NCI-H345 treated with DMSO at 0.1 percent for 48 hours (cell line): Measurements from ENCODE around the gene NSD2.

Experiments
- DNase-seq: peaks from one replicate; lab custom pipeline; 2025; ENCODE audit not compliant: unreplicated experiment; lab: John Stamatoyannopoulos, UW

Gene NSD2

DNA sequence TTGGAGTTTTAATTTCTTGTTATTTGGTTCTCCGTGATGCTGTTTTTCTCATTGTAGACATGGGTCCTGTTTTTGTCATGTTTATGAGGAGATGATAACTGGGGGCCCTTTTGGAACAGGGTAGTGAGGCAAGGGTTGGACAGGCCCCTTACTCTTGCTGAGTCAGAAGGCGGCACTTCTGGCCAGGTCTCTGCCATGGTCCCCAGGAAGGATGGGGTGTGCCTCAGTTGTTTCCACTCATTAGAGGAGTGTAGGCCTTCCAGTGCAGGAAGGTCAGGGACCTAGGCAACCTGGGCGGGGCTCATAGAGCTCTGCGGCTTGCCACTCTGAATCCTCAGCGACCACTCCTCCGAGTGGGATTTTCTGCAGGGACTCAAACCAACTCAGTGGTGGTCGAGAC is 69.4 kb downstream of the NSD2 start:
- DNase-seq: no peak

DNA sequence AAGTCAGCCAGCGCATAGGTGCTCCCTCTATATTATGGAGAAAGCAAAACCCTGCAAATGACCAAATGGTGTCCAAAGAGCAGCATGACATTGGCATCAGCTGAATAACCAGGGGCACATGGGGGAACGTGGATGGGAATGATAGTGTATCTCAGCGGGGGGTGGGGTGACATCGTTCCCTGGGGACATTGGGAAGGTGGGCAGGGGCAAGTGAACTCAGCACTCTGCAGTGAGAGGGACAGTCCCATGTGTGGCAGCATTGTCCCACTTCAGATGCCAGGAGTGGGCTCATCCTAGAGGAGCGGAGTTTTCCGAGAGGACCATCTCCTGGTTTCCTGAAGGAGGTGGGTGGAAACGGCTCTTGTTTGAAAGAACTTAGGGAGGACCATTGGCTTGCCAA is 72.7 kb downstream of the NSD2 start:
- no peak for DNase-seq

DNA sequence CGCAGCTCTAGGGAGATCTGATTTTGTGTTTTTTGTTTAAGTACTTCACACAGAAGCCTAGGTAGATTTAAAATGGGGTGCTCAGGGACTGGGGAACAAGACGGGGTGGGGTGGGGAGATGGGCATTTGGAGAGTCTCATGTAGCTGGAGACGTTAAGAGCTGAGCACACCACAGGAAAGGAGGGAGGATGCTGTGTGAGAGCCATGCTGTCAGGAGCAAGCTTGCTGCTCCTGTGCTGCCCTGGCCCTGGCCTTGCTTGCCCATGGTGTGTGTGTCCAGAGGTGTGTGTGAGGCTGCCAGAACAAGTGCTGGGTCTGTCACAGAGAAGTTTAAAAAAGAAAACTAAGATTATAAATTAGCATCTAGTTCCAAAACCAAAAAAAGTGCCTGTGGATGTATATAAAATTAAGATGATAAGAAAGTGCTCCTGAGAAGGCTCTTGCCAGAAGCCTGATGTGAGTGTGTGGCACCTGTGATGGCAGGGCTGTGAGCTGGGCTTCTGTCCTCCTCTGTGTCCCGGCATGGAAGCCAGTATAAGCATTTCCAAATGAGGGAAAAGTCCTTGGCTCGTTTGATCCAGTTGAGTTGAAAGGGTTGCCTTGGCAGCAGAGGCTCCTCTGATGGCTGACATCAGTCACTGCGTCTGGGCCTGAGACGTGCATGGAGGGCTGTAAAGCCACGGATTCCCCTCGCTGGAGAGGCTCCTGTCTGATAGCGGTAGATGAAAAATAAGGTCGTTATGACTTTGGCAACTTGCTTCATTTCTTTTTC is 74.1 kb downstream of the NSD2 start:
- no peak for DNase-seq

DNA sequence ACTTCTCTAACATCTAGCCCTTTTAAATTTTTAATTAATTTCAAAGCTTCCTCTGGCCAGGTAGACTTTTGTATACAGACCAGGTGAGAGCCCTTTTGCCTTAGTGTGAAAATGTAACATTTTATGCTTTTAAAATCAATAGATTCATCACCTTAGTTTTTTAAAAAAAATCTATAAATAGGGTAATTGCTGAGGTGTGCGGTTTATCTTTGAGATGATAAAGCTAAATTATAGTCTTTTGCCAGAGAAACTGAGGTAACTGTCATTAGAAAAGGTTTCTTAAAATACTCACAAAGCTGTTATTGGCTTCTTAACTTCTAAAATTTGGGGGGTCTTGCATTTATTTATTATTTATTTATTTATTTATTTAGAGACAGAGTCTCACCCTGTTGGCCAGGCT is 74.7 kb downstream of the NSD2 start:
- no peak for DNase-seq

DNA sequence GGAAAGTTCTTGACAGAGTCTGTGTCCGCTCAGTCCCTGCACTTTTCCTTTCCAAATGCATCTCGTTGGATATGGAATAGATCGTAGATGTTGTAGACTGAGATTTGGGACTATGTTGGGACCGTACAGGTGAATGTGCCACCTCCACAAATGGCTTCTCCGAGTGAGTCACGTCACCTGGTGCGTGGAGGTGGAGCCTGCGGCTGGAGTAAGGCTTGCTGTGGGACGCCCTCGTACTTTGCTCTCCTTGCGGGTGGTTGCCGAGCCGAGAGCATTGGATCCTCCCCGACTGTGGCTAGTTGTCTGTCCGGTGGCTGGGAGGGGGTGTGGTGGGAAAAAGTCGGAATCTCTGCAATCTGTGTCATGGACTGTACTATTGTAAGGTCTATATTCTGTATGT is 77.0 kb downstream of the NSD2 start:
- no peak for DNase-seq

DNA sequence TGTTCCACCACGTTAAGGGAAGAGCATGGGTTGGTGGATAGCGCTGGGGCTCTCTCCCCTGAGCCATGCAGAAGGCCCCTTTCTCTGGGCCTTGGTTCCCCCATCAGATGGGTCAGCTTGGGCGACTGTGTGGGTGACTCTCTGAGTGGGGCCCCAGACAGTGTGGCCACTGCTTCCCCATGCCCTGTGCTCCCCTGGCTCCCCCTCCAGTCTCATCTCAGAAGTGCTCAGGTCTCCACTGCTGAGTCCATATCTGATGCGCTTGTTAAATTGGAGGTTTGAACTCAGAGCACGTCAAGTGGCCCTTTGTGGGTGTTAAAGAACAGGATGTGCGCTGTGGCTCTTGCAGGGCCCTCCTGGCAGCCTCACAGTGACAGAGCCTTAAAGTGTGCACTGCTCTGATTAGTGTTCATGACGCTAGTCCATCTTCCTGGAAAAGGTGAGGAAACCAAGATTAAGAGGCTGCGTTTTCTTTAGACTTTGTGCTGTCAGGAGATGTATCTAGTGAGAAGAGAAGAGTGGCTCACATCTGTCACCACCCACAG is 77.8 kb downstream of the NSD2 start:
- DNase-seq: no peak

DNA sequence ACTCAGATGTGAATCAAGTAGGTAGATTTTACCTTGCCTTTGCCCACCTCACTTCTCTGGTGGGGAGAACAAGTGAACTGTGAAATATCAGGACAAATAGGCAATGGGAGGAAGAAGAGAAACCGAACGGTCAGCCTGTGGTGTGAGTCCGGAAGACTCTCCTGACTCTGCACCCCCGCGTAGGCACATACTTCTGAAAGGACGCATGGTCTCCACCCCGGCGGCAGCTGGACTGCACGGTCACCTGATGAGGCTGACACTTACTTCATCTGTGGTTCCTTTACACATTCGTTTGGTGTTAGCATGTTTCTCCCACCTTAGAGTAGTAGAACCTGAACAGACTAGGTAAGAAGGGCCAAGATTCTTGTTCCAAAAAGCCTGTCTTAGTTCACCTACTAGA is 79.2 kb downstream of the NSD2 start:
- DNase-seq: no peak

DNA sequence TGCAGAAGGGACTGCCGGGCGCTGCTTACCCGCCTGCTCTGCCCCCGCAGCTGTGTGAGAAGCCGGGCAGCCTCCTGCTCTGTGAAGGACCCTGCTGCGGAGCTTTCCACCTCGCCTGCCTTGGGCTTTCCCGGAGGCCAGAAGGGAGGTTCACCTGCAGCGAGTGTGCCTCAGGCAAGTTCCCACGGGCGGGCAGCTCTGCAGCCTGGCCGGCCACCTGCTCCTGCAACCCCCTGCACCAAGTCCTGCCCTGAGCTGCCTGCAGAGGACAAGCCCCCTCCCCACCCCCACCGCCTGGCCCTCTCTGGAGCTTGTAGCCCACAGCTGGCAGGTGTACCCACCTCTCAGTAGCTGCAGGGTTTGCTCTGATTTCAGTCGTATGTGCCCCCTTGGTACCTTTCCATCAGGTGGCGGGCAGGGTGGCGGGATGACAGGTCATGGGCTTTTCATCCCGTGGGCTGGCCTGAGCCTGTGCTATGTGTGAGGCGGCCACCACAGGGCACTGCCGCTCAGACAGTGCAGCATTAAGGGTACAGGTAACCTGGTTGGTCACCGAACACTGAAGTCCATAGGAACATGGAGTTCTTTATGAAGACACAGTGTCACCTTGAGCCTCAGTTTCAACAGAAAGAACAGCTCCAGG is 81.0 kb downstream of the NSD2 start:
- DNase-seq: no peak

DNA sequence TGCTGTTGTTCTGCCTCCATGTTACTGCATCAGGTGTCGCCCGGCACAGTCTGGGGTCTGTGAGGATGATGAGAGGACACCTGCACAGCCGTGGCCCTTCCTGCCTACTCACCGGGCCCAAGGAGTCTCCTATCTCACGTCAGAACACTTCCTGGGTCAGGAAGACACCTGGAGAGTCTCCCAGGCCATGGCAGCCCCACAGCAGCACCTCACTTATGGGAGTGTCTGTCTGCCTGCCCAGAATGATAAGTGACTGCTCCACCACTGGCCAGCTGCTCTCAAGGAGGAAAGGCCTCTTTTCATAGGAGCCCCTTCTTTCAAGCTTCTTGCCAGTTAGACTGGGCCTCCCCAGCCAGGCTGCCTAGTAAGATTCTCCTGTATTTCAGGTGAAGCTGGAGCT is 81.5 kb downstream of the NSD2 start:
- no peak for DNase-seq

DNA sequence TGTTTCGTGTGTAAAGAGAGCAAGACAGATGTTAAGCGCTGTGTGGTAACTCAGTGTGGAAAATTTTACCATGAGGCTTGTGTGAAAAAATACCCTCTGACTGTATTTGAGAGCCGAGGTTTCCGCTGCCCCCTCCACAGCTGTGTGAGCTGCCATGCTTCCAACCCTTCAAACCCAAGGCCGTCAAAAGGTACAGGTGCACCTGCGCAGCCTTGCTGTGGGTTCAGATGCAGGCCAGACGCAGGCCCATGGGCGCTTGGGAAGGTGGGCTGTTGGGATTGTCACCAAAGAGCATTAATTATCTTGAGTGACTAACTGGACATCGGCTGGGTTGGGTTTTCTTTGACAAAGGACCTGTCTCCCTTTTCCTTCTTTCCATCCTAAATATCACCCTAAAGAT is 82.1 kb downstream of the NSD2 start:
- no peak for DNase-seq

DNA sequence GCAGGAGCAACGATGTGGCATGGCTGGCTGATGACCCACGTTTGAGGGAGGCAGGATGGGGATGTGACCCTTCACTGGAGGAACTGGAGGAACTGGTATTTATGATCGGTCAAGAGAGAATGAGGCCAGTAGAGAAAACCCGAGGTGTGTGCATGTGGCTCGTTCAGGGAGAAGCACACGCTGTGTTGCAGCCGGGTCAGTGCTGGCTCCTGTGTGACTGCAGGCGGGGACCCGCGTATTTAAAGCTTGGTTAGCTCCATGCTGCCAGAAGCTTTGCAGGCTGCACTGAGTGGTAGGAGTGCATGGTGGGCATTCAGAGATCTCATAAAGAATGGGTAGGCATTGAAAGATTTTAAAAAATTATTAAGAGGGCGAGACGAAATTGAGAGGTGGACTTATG is 85.4 kb downstream of the NSD2 start:
- no peak for DNase-seq

DNA sequence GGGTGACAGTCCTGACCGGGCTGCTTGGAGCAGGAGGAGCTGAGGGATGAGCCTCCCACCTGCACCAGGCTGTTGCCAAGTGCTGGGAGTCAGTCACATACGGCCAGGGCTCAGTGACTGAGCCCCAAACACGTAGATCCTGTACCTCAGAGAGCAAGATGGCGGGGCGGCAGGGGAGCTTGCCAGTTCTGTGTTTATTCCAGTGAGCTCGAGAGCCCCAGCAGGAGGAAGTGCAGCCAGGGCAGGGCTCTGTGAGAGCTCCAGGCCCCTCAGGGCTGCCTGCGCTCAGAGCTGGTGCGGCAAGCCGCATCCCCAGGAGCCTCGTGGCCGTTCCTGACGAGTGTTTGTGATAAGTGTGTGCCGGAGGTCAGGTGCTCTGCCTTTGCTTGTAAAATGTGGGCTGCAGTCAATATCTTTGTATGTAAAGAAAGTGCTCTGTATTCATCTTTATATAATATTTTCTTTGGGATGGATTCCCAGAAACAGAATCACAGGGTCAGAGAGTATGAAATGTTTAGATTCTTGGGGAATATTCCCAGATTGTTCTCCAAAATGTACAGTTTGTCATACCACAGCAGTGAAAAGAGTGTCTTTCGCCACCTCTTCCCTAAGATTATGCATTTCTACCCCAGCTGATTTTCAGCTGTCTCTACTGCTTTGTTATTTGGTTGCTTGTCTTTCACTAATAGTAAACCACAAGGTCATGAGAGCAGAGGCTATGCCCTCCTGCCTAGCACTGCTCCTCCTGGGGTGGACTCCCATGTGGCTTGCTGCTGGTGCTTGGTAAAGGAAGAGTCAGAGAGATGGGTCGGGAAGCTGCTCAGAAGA is 87.3 kb downstream of the NSD2 start:
- no peak for DNase-seq

DNA sequence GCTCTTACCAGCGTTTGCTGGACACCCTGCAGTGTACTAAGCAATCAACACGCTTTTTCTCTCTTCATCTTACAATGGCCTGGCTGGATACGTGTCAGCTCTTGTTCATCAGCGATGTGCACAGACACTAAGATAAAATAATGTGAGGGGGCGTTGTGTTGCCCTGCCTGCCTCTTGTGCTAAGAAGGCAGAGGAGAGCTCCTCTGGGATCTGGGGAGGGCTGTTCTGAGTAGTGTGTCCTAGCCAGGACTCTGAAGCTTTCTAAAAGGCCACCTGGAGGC is 87.9 kb downstream of the NSD2 start:
- peak; percentile 13 for DNase-seq

DNA sequence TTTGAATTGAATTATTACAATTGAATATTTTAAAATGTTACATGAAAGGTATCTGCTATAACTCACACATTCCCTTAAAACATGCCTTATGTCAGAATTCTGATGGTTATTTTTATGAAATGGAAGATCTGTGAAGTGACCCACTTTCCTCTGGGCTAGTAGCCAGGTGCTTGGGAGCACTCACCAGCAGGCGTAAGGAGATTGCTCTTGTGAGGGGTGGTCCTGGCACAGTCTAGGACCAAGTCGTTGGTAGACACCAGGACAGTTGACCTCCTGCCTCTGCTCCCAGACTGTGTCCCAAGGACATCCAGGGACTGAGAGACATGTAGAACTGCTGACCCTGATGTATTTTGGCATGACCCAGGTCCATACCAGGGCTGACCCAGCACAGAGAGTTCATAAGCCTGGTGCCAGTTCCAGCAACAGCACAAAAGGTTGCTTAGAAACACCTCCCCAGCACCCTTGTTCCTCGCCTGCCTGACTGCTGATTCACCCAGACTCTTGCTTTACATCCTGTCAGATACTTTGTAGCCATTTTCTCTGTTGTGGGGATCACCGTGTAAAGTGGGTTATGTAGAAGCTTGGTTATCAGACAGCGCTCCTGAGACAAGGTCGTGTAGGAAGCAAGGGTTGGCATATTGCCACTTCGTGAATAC is 89.1 kb downstream of the NSD2 start:
- DNase-seq: no peak

DNA sequence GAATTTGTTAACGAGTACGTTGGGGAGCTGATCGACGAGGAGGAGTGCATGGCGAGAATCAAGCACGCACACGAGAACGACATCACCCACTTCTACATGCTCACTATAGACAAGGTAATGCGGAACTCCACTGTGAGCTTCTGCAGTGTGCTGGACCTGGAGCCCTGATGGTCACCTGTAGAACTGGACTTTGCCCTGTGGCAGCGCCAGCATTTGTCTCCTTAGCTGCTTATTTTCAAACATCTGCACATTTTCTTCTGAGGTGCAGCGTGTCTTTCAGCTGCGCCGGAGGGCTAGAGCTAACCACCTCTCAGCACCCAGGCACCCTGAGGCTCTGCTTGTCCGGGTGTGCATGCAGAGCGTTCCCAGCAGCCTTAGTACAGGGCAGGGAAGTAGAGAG is 89.8 kb downstream of the NSD2 start:
- DNase-seq: no peak

DNA sequence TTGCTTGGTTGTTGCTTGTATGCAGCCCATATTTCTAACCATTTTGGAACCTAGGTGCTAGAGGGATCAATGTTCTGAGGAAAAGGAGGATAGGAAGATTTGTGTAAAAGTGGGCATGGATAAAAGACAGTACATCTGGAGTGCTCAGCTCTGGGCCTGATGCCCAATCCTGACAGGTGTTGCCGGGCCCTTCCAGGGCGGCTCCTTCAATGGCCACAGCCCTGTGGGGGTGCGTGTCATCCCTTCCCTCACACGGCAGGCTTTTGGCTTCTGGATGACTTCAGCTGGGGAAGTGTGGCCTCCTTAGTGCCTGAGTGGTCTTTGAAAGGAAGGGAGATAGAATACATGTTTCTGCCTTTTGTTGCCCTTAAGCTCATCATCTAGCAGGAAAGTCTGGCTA is 90.4 kb downstream of the NSD2 start:
- DNase-seq: no peak

DNA sequence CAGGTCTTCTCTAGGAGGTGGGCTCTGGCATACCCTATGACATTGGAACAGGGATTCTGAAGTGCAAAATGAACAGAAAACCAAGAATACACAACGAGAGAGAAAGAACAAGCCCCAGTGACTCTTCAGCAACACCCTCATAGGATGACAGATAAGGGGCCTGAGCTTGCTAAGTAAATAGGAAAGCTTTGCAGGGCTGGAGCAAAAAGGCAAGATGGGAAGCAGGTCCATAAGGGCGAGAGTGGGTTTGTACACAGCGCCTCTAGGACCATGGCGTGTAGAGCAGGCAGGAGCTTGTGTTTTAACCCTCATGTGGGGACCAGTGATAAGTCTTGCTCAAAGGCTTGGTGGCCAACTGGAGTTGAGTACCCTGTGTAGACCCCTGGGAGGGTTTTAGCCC is 91.8 kb downstream of the NSD2 start:
- DNase-seq: no peak

DNA sequence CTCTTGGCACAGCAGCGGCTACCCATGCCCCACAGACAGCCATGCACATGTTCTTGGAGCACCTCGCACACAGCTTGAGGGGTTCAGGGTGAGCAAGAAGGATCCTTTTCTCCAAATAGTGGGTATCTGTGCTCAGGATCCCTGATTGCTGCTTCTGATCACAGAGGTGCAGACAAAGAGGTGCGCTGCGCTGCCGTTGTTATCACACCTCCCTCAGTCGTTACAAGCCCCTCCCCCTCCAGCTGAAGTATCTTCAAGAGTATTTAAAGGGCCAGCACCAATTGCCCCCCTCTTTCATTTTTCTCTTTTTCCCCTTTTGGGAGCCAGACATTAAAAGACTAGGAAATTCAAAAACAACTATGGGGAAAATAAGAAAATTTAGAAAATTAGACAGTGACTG is 93.2 kb downstream of the NSD2 start:
- DNase-seq: no peak

DNA sequence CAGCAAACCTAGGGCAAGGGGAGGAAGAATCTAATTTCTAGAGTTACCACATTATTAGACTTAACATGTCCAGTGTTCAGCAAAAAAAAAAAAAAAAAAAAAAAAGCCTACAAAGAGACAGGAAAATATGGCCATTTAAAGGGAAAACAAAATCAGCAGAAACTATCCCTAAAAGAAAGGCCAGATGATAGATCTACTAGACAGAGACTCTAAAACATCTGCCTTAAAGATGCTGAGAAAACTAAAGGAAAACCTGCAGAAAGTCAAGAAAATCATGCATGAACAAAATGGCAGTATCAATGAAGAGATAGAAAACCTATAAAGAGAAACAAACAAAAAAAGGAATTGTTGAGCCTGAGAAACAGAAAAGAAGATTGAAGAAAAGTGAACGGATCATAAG is 93.8 kb downstream of the NSD2 start:
- DNase-seq: no peak

DNA sequence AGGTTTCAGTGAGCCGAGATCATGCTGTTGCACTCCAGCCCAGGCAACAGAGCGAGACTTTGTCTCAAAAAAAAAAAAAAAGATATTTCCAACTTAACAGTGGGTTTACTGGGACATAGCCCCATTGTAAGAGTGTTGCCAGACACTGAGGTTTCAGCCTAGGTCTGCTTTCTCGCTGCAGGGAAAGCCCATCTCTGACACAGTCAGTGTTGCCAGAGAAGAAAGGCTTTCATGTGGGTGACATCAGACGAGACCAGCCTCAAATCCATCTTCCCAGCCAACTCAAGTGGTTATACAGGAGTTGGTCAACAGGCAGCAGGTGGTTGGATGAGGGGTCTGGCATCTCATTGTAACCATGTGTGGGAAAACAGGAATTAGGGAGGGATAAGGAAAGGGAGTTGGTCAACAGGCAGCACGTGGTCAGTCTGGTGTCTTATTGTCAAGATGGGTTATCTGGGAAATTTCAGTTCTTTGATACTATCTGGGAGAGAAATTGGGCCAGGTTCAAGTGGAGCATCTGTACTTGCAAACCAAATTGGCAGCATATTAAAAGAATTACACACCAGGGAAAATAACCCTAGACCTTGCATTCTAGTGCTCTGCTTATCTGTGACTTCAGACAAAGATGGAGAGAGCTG is 96.4 kb downstream of the NSD2 start:
- no peak for DNase-seq

DNA sequence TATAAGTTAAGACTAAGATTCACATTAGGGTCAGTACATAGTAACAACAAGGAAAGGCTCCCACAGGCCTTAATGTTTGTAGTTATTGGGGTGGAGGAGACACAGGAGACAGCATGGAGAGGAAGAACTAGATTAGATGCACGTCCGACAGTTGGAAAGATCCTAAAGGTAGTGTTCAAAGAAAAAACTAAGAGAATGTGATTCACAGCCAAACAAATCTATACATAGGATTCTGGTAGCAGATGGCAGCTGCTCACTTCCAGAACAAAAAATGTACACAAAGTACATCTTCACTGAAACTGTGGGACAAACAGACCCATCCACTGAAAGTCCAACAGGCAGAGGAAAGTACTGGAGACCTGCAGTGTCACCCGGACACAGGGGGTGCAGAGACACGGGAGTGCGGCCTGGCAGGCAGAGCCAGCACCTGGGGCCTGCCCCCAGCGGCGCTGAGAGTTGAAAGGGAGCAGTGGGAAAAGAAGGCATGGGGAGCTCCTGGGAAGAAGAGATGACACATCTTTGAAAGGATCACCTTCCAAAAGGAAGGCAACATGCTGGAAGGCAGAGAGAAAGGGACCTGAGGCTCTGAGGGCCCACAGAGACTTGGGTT is 97.6 kb downstream of the NSD2 start:
- DNase-seq: no peak
